ENCODE results near the gene SAA4.
"Not testable (repeated sequence)": the region's sequence is repeated elsewhere in the genome, so short reads cannot be mapped to it uniquely, and the experiment has no call there.

SAA4 gene

GRCh38 chr11:18204771-18205170 lies 31.8 kb downstream of the SAA4 start:
- no peak for TF ChIP-seq CTCF (IDR thresholded peaks at IDR 0.05; ENCODE audit: low read depth, low read length, missing control alignments)
- DNase-seq (ENCODE audit: extremely low read depth, low read depth): no peak
- no peak overlapping the region for H3K4me3 ChIP-seq (replicated peaks; ENCODE audit: low read depth, low read length)

GRCh38 chr11:18204220-18204619 lies 32.4 kb downstream of the SAA4 start:
- no peak for DNase-seq (ENCODE audit: extremely low read depth, low read depth)
- no peak for TF ChIP-seq CTCF (IDR thresholded peaks at IDR 0.05; ENCODE audit: low read depth, low read length, missing control alignments)
- no peak overlapping the region for H3K4me3 ChIP-seq (replicated peaks; ENCODE audit: low read depth, low read length)

- peak; percentile 6 for DNase-seq (ENCODE audit: extremely low read depth, low read depth)
- no peak overlapping the region for H3K4me3 ChIP-seq (replicated peaks; ENCODE audit: low read depth, low read length)
- TF ChIP-seq CTCF (IDR thresholded peaks at IDR 0.05; ENCODE audit: low read depth, low read length, missing control alignments): peak; percentile 63
Observed at GRCh38 chr11:18203723-18204122, 32.9 kb downstream of the SAA4 start.

GRCh38 chr11:18197738-18198137 lies 38.9 kb downstream of the SAA4 start:
- not testable (repeated sequence) for DNase-seq (ENCODE audit: extremely low read depth, low read depth); H3K4me3 ChIP-seq (replicated peaks; ENCODE audit: low read depth, low read length)

- TF ChIP-seq CTCF (IDR thresholded peaks at IDR 0.05; ENCODE audit: low read depth, low read length, missing control alignments): no peak
- no peak for DNase-seq (ENCODE audit: extremely low read depth, low read depth)
- H3K4me3 ChIP-seq (replicated peaks; ENCODE audit: low read depth, low read length): no peak overlapping the region
Observed at GRCh38 chr11:18196532-18196931, 40.1 kb downstream of the SAA4 start.

GRCh38 chr11:18193010-18193409 lies 43.6 kb downstream of the SAA4 start:
- no peak for DNase-seq (ENCODE audit: extremely low read depth, low read depth)
- TF ChIP-seq CTCF (IDR thresholded peaks at IDR 0.05; ENCODE audit: low read depth, low read length, missing control alignments): no peak
- H3K4me3 ChIP-seq (replicated peaks; ENCODE audit: low read depth, low read length): no peak overlapping the region

GRCh38 chr11:18191376-18191775 lies 45.2 kb downstream of the SAA4 start:
- no peak for TF ChIP-seq CTCF (IDR thresholded peaks at IDR 0.05; ENCODE audit: low read depth, low read length, missing control alignments)
- H3K4me3 ChIP-seq (replicated peaks; ENCODE audit: low read depth, low read length): no peak overlapping the region
- no peak for DNase-seq (ENCODE audit: extremely low read depth, low read depth)

- not testable (repeated sequence) for DNase-seq (ENCODE audit: extremely low read depth, low read depth); H3K4me3 ChIP-seq (replicated peaks; ENCODE audit: low read depth, low read length)
Observed at GRCh38 chr11:18189476-18190245, 46.9 kb downstream of the SAA4 start.
